ENCODE measurements around the gene IGLL1.
"Not testable (repeated sequence)": the region's sequence is repeated elsewhere in the genome, so short reads cannot be mapped to it uniquely, and the experiment has no call there.

IGLL1 gene

GRCh38 chr22:23562186-23562585, 17.9 kb downstream of the IGLL1 start:
- DNase-seq, result no peak

- DNase-seq, result not testable (repeated sequence)
Measured at GRCh38 chr22:23561025-23561510, 19.0 kb downstream of the IGLL1 start.

GRCh38 chr22:23560215-23560614, 19.9 kb downstream of the IGLL1 start:
- not testable (repeated sequence) for DNase-seq

GRCh38 chr22:23557467-23557866, 22.6 kb downstream of the IGLL1 start:
- DNase-seq, result no peak

GRCh38 chr22:23557036-23557435, 23.1 kb downstream of the IGLL1 start:
- no peak for DNase-seq

- no peak for DNase-seq
Measured at GRCh38 chr22:23556026-23556620, 24.0 kb downstream of the IGLL1 start.

GRCh38 chr22:23555118-23555517, 25.0 kb downstream of the IGLL1 start:
- no peak for DNase-seq

GRCh38 chr22:23553924-23554870, 25.9 kb downstream of the IGLL1 start:
- DNase-seq, result no peak

GRCh38 chr22:23553438-23553837, 26.7 kb downstream of the IGLL1 start:
- no peak for DNase-seq

- no peak for DNase-seq
Measured at GRCh38 chr22:23552573-23552972, 27.5 kb downstream of the IGLL1 start.

GRCh38 chr22:23551385-23551784, 28.7 kb downstream of the IGLL1 start:
- no peak for DNase-seq

GRCh38 chr22:23550049-23550650, 29.9 kb downstream of the IGLL1 start:
- no peak for DNase-seq

GRCh38 chr22:23549198-23549595, 30.9 kb downstream of the IGLL1 start:
- DNase-seq, result no peak

- DNase-seq, result no peak
Measured at GRCh38 chr22:23548501-23549197, 31.4 kb downstream of the IGLL1 start.

- DNase-seq, result no peak
Measured at GRCh38 chr22:23547818-23548500, 32.1 kb downstream of the IGLL1 start.

GRCh38 chr22:23547382-23547781, 32.7 kb downstream of the IGLL1 start:
- not testable (repeated sequence) for DNase-seq

GRCh38 chr22:23544852-23545251, 35.2 kb downstream of the IGLL1 start:
- DNase-seq, result no peak

- DNase-seq, result not testable (repeated sequence)
Measured at GRCh38 chr22:23543506-23544000, 36.5 kb downstream of the IGLL1 start.

GRCh38 chr22:23542933-23543332, 37.2 kb downstream of the IGLL1 start:
- DNase-seq, result no peak

- not testable (repeated sequence) for DNase-seq
Measured at GRCh38 chr22:23542391-23542790, 37.7 kb downstream of the IGLL1 start.

GRCh38 chr22:23541849-23542281, 38.2 kb downstream of the IGLL1 start:
- not testable (repeated sequence) for DNase-seq

GRCh38 chr22:23540837-23541236, 39.3 kb downstream of the IGLL1 start:
- not testable (repeated sequence) for DNase-seq
